Measurements from ENCODE around the gene GAST.

DNA sequence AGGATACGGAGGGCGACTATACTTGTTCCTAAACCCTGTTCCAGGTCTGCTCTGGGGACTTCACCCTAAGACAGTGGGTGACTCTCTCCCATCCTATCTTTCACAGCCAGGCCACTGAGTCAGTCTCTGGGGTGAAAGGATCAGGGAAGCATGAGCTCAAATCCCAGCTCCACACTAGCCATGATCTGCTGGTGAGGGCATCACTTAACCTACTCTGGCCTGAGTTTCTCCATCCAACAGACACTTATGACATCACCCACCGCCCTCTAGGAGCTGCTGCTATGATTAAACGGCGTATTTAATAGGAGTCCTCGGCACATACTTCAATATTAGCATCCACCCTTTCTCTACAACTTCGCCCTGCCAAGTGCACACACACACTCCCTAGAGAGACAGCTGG, 10.1 kb downstream of the GAST start:
- TF ChIP-seq CTCF (IDR thresholded peaks at IDR 0.05; ENCODE audit: insufficient read depth, low read length, poor library complexity, severe bottlenecking) = no peak
- TF ChIP-seq EZH2phosphoT487 (conservative IDR thresholded peaks at IDR 0.05; ENCODE audit: low read length) = no peak
